OCI-LY1 (cell line): Measurements from ENCODE around the gene POLL.

ENCODE experiments used
- H2AFZ ChIP-seq: fragments of 200-600 bp; sonication (generic), shearing (Covaris generic); 2 replicates; pipeline ENCODE4 v1.6.0; 2014; ENCODE audit warnings: antibody characterized with exemption, mild to moderate bottlenecking, low read length
- H3F3A ChIP-seq: fragments of 200-600 bp; sonication (generic), shearing (Covaris generic); 2 replicates; pipeline ENCODE4 v1.6.0; 2014; ENCODE audit warnings: mild to moderate bottlenecking, antibody characterized with exemption, low read length, moderate library complexity; ENCODE audit not compliant: insufficient read depth
- H3K27ac ChIP-seq: fragments of 200-600 bp; sonication (generic); 2 replicates; pipeline ENCODE4 v1.5.1; 2014; ENCODE audit warnings: low read length, mixed run types, mild to moderate bottlenecking, low read depth; ENCODE audit not compliant: poor library complexity, severe bottlenecking
- H3K27me3 ChIP-seq: fragments of 200-600 bp; sonication (generic); 2 replicates; pipeline ENCODE4 v1.6.0; 2014; ENCODE audit warnings: antibody characterized with exemption, mild to moderate bottlenecking, low read length, moderate library complexity; ENCODE audit not compliant: insufficient read depth
- H3K36me3 ChIP-seq: fragments of 200-600 bp; sonication (generic); 2 replicates; pipeline ENCODE4 v1.6.1; 2014; ENCODE audit warnings: mild to moderate bottlenecking, antibody characterized with exemption, low read length, moderate library complexity, mixed read lengths; ENCODE audit not compliant: insufficient read depth
- H3K4me1 ChIP-seq: fragments of 200-600 bp; sonication (generic); 2 replicates; pipeline ENCODE4 v1.5.1; 2014; ENCODE audit warnings: mild to moderate bottlenecking, low read length, moderate library complexity; ENCODE audit not compliant: insufficient read depth, severe bottlenecking
- H3K4me2 ChIP-seq: fragments of 200-600 bp; sonication (generic), shearing (Covaris generic); 2 replicates; pipeline ENCODE4 v1.6.1; 2014; ENCODE audit warnings: low read length
- H3K4me3 ChIP-seq: fragments of 200-600 bp; sonication (generic); 2 replicates; pipeline ENCODE4 v1.5.1; 2014; ENCODE audit warnings: low read length, low read depth, mild to moderate bottlenecking, mixed read lengths; ENCODE audit not compliant: poor library complexity, severe bottlenecking
- H3K79me2 ChIP-seq: fragments of 200-600 bp; shearing (Covaris generic); 2 replicates; pipeline ENCODE4 v1.6.1; 2016; ENCODE audit warnings: mixed run types, low read length, mixed read lengths; ENCODE audit not compliant: insufficient read depth
- H3K9ac ChIP-seq: fragments of 200-600 bp; sonication (generic), shearing (Covaris generic); 2 replicates; pipeline ENCODE4 v1.6.1; 2014; ENCODE audit warnings: mild to moderate bottlenecking, low read length, mixed read lengths
- H3K9me2 ChIP-seq: fragments of 200-600 bp; sonication (generic), shearing (Covaris generic); 2 replicates; pipeline ENCODE4 v1.6.1; 2014; ENCODE audit warnings: low read depth, mild to moderate bottlenecking, low read length, mixed read lengths
- H3K9me3 ChIP-seq: fragments of 200-600 bp; shearing (Covaris generic); 2 replicates; pipeline ENCODE4 v1.6.1; 2014; ENCODE audit warnings: low read length, mixed read lengths
- H4K20me1 ChIP-seq: fragments of 200-600 bp; sonication (generic), shearing (Covaris generic); 2 replicates; pipeline ENCODE4 v1.6.0; 2016; ENCODE audit warnings: mild to moderate bottlenecking, low read length; ENCODE audit not compliant: insufficient read depth
- CTCF ChIP-seq: fragments of 200-600 bp; sonication (generic), shearing (Covaris generic); IDR thresholded peaks from 2 replicates; pipeline ENCODE4 v1.5.1; 2017; ENCODE audit warnings: mild to moderate bottlenecking, antibody characterized with exemption, low read length, moderate library complexity, mixed read lengths
- EZH2 ChIP-seq: fragments of 200-600 bp; sonication (generic), shearing (Covaris generic); IDR thresholded peaks from 2 replicates; pipeline ENCODE4 v1.8.0; 2017; ENCODE audit warnings: borderline replicate concordance, mixed run types, mild to moderate bottlenecking, antibody characterized with exemption, low read length, moderate library complexity, mixed read lengths

Gene POLL

GRCh38 chr10:101578192-101578591 is 9.9 kb downstream of the POLL start:
- H3K27me3 ChIP-seq: no peaks in the 10 kb centered on the region
- H3K4me1 ChIP-seq: no peaks in the 10 kb centered on the region
- H2AFZ ChIP-seq: no peak overlapping the region
- no peaks in the 10 kb centered on the region for H3F3A ChIP-seq
- H3K79me2 ChIP-seq: no peaks in the 10 kb centered on the region
- H3K9me3 ChIP-seq: no peaks in the 10 kb centered on the region
- H3K9ac ChIP-seq: no peak overlapping the region
- no peaks in the 10 kb centered on the region for H3K36me3 ChIP-seq
- no peak overlapping the region for H3K4me3 ChIP-seq
- H3K4me2 ChIP-seq: no peak overlapping the region
- no peaks in the 10 kb centered on the region for H3K9me2 ChIP-seq
- TF ChIP-seq EZH2: no peak
- no peak for TF ChIP-seq CTCF
- H4K20me1 ChIP-seq: no peaks in the 10 kb centered on the region
- no peak overlapping the region for H3K27ac ChIP-seq

GRCh38 chr10:101577121-101577871 is 10.8 kb downstream of the POLL start:
- Histone ChIP-seq H3K4me3 (no peak overlapping the region), H3F3A (no peaks in the 10 kb centered on the region), H3K4me2 (no peak overlapping the region), H3K79me2 (no peaks in the 10 kb centered on the region), H2AFZ (no peak overlapping the region), H3K27me3 (no peaks in the 10 kb centered on the region), H3K9me2 (no peaks in the 10 kb centered on the region), H3K9me3 (no peaks in the 10 kb centered on the region), H3K9ac (no peak overlapping the region), H3K36me3 (no peaks in the 10 kb centered on the region), H3K27ac (no peak overlapping the region), H4K20me1 (no peaks in the 10 kb centered on the region), H3K4me1 (no peaks in the 10 kb centered on the region)
- no peak for TF ChIP-seq CTCF
- TF ChIP-seq EZH2: no peak

GRCh38 chr10:101576211-101576863 is 11.7 kb downstream of the POLL start:
- Histone ChIP-seq H3K9ac (no peak overlapping the region), H3K4me1 (no peaks in the 10 kb centered on the region), H3K4me3 (no peak overlapping the region), H3K27me3 (no peaks in the 10 kb centered on the region), H3F3A (no peaks in the 10 kb centered on the region), H4K20me1 (no peaks in the 10 kb centered on the region), H3K9me3 (no peaks in the 10 kb centered on the region), H3K36me3 (no peaks in the 10 kb centered on the region), H2AFZ (no peak overlapping the region), H3K9me2 (no peaks in the 10 kb centered on the region), H3K79me2 (no peaks in the 10 kb centered on the region), H3K4me2 (no peak overlapping the region), H3K27ac (no peak overlapping the region)
- TF ChIP-seq CTCF (no peak), EZH2 (no peak)
